Small intestine (tissue), 7 donors: ENCODE results near the gene NYNRIN. TPM values are rescaled to one million over a fixed set of nuclear protein-coding genes. Genes with fewer than 3 reads are reported as not detected.
A peak's percentile ranks its signal among the peaks of the same experiment; 100 is the strongest.

Experiments
- DNase-seq, 2 donors: peaks; one replicate each; pipeline versions ENCODE4 v3.0.0 to v3.0.0-alpha.2; 2013
- FAIRE-seq: peaks from 2 replicates; lab custom pipeline; 2012; peaks lifted over from hg19 to GRCh38; lab: Jason Lieb, UNC
- H3K27ac ChIP-seq, 3 donors: one replicate each; pipeline ENCODE4 v1.5.1; 2013; ENCODE audit warnings: low read length in 2 of 3, mild to moderate bottlenecking in 2 of 3, control low read depth in 1 of 3, inconsistent platforms in 1 of 3, low read depth in 1 of 3, moderate library complexity in 1 of 3
- H3K27me3 ChIP-seq, 3 donors: one replicate each; pipeline ENCODE4 v1.6.1; 2013; ENCODE audit warnings: low read length in 3 of 3, inconsistent platforms in 1 of 3; ENCODE audit not compliant: control insufficient read depth in 3 of 3, insufficient read depth in 3 of 3
- H3K36me3 ChIP-seq, 3 donors: one replicate each; pipeline ENCODE4 v1.6.1; 2013; ENCODE audit warnings: low read length in 3 of 3, inconsistent platforms in 1 of 3, low read depth in 1 of 3, mild to moderate bottlenecking in 1 of 3, moderate library complexity in 1 of 3; ENCODE audit not compliant: control insufficient read depth in 3 of 3, insufficient read depth in 2 of 3
- H3K4me1 ChIP-seq, 3 donors: one replicate each; pipeline ENCODE4 v1.6.1; 2013; ENCODE audit warnings: low read length in 2 of 3, inconsistent platforms in 1 of 3, low read depth in 1 of 3, mild to moderate bottlenecking in 1 of 3, moderate library complexity in 1 of 3; ENCODE audit not compliant: control insufficient read depth in 3 of 3, insufficient read depth in 2 of 3
- H3K4me3 ChIP-seq, 3 donors: one replicate each; pipeline ENCODE4 v1.5.1; 2013; ENCODE audit warnings: low read length in 3 of 3, control low read depth in 1 of 3, inconsistent platforms in 1 of 3, low read depth in 1 of 3, mild to moderate bottlenecking in 1 of 3, moderate library complexity in 1 of 3
- H3K9me3 ChIP-seq, 2 donors: one replicate each; pipeline ENCODE4 v1.6.1; 2013; ENCODE audit warnings: low read depth in 1 of 2, low read length in 1 of 2; ENCODE audit not compliant: control insufficient read depth in 2 of 2, insufficient read depth in 1 of 2
- WGBS, 3 donors: extraction: QIAGEN DNeasy Blood & Tissue Kit; methylation state at CpG; one replicate each; pipeline ENCODE4 v1.1.7; 2013; 5-methylcytosine and 5-hydroxymethylcytosine counted together
- polyA plus RNA-seq, 4 donors: library from polyadenylated mRNA; stranded (reverse) in 3 of 4; unstranded in 1 of 4; fragments of 200-250 nt in 3 of 4; fragments of 120-200 nt in 1 of 4; gene quantifications; one replicate each; pipeline versions ENCODE4 v1.2.1 to v1.2.3, GENCODE V29; 2013
- donor health status: healthy with polysubstance abuse.
- donor health status: control.
- donor health status: control.
- donor health status: Bipolar disorder and iron deficiency.
- donor health status: healthy.

Gene NYNRIN
- polyA plus RNA-seq, 4 donors, result 0.22 to 53.2 (median 3.9) TPM

DNA sequence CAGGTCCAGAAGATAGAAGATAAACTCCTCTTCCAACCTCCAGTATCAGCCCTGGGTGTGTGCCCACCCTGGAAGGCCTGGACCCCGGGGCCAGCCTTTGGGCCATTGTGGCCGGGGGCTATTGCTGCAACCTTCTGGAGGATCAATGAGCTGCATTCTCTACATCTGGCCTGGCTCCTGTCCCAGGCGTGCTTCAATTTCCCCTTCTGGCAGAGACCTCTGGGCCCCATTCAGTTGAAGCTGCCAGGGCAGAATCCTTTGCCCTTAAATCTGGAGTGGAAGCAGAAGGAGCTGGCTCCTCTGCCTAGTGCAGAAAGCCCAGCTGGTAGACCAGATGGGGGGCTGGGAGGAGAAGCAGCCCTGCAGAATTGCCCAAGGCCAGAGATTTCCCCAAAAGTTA lies 10.0 kb downstream of the NYNRIN start:
- no peak overlapping the region for H3K4me3 ChIP-seq
- FAIRE-seq, result no peak
- peaks cover 0 to 78% (median 0%) of the 10 kb centered on the region in 3 donors for H3K36me3 ChIP-seq
- no peaks in the 10 kb centered on the region for H3K9me3 ChIP-seq
- 68 to 77% (median 72%) methylated on average over 3 of the region's 3 CpGs for WGBS, 3 donors
- peaks cover 0 to 7% (median 2%) of the 10 kb centered on the region in 3 donors for H3K4me1 ChIP-seq
- no peak overlapping the region for H3K27ac ChIP-seq
- no peak for DNase-seq
- H3K27me3 ChIP-seq, result no peaks in the 10 kb centered on the region

DNA sequence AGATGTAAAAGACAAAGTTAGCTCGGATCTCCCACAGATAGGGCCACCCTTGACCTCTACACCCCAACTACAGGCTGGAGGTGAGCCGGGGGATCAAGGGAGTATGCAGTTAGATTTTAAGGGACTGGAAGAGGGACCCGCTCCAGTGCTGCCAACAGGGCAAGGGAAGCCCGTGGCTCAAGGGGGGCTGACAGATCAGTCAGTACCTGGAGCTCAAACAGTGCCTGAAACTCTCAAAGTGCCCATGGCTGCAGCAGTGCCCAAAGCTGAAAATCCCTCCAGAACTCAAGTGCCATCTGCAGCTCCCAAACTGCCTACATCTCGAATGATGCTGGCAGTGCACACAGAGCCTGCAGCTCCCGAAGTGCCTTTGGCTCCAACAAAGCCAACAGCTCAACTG lies 10.4 kb downstream of the NYNRIN start:
- Histone ChIP-seq H3K9me3 (no peaks in the 10 kb centered on the region), H3K4me1 (peaks cover 0 to 3% (median 0%) of the 10 kb centered on the region in 3 donors), H3K36me3 (peaks cover 0 to 82% (median 0%) of the 10 kb centered on the region in 3 donors), H3K27me3 (no peaks in the 10 kb centered on the region), H3K27ac (no peak overlapping the region), H3K4me3 (no peak overlapping the region)
- DNase-seq (no peak), FAIRE-seq (no peak)
- 83 to 89% (median 85%) methylated on average over 6 of the region's 6 CpGs for WGBS, 3 donors

DNA sequence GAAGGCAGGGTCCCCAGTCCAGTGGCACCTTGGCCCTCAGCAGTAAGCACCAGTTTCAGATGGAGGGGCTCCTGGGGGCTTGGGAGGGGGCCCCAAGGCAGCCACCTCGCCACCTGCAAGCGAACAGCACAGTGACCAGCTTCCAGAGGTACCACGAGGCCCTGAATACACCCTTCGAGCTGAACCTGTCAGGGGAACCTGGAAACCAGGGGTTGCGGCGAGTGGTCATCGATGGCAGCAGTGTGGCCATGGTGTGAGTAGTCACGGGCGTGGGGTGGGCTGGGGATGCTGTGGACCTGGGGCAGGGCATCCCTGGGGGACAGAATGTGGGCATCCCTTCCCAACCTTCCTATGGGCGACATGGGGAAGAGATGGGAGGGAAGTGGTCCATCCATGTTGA lies 11.2 kb downstream of the NYNRIN start:
- DNase-seq, result no peak

DNA sequence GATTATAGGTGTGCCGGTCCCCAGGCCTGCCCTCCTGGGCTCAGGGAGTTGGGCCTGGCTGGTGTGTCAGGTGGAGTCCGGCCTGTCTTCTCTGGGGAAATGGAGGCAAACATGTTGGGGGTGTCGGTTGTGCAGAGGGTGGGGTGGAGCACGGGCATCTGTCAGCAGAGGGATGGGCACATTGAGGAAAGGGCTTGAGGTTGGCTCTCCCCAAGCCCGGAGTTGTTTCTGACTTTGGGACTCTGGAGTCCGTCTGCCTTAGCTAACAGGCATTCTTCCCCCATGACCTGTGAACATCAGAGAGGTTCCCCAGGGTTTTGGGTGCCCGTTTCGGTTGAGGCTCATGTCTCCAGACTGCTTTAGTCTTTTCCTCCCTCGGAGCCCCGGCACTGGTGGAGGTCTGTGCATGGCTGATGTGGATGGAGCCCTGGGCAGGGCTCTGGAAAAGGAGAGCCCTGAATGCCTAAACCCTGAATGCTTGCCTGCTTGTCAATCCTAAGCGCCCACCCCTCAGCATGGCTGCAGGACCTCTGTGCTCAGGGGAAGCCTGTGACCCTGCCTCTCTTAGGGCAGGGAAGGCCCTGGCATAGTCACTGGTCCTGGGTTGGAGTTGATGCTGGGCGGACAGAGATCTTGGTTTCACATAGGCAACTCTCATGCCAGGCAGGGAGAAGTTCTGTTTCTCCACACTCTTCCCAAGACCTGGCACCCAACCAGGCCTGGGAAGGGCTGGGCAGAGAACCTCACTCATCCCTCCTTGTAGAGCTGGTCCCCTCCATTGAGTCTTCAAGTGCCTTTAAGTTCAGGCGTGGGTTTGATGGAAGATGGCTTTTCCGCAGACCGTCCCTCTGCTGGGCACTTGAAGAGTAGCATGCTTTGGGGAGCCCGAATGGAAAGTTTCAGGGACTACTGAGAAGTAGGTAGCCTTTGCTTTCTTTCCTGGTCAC lies 12.9 kb downstream of the NYNRIN start:
- Histone ChIP-seq H3K36me3 (peaks cover 0 to 93% (median 0%) of the 10 kb centered on the region in 3 donors), H3K4me3 (no peak overlapping the region), H3K27me3 (no peaks in the 10 kb centered on the region), H3K4me1 (no peaks in the 10 kb centered on the region), H3K27ac (no peak overlapping the region), H3K9me3 (no peaks in the 10 kb centered on the region)
- FAIRE-seq (no peak), DNase-seq (peak; percentile 66 to 69)
- WGBS, 3 donors, result 68 to 71% (median 70%) methylated on average over 16 of the region's 16 CpGs

More for the DNA sequence above, 11.2 kb downstream of the NYNRIN start:
- H3K36me3 ChIP-seq, result peaks cover 0 to 85% (median 0%) of the 10 kb centered on the region in 3 donors
- 82 to 95% (median 91%) methylated on average over 10 of the region's 10 CpGs for WGBS, 3 donors
- no peaks in the 10 kb centered on the region for H3K27me3 ChIP-seq
- no peak overlapping the region for H3K4me3 ChIP-seq
- no peaks in the 10 kb centered on the region for H3K4me1 ChIP-seq
- H3K27ac ChIP-seq, result no peak overlapping the region
- FAIRE-seq, result no peak
- H3K9me3 ChIP-seq, result no peaks in the 10 kb centered on the region

DNA sequence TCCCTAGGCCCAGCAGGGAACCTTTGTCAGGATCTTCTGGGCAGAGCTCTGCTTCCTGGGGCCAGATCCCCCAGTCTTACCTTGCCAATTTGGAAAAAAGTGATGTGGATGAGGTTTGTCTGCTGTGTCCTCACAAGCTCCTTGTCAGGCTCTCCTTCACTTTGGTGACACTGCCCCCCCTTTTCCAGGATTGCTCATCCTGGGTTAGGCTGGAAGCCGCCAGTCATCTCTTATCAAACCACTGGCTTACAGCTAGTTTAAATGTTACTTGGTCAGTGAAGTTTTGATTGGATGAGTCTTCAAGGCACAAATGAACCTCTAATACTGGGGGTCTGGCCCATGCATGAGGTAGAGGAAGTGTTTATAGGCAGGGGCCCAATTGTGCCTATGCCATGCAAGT lies 15.3 kb downstream of the NYNRIN start:
- H3K27me3 ChIP-seq, result no peaks in the 10 kb centered on the region
- H3K27ac ChIP-seq, result no peak overlapping the region
- 88 to 100% (median 94%) methylated on average over 1 of the region's 1 CpG for WGBS, 3 donors
- FAIRE-seq, result no peak
- no peak overlapping the region for H3K4me3 ChIP-seq
- H3K4me1 ChIP-seq, result peaks cover 0 to 3% (median 3%) of the 10 kb centered on the region in 3 donors
- DNase-seq, result no peak
- H3K36me3 ChIP-seq, result peaks cover 0 to 75% (median 0%) of the 10 kb centered on the region in 3 donors
- no peaks in the 10 kb centered on the region for H3K9me3 ChIP-seq

DNA sequence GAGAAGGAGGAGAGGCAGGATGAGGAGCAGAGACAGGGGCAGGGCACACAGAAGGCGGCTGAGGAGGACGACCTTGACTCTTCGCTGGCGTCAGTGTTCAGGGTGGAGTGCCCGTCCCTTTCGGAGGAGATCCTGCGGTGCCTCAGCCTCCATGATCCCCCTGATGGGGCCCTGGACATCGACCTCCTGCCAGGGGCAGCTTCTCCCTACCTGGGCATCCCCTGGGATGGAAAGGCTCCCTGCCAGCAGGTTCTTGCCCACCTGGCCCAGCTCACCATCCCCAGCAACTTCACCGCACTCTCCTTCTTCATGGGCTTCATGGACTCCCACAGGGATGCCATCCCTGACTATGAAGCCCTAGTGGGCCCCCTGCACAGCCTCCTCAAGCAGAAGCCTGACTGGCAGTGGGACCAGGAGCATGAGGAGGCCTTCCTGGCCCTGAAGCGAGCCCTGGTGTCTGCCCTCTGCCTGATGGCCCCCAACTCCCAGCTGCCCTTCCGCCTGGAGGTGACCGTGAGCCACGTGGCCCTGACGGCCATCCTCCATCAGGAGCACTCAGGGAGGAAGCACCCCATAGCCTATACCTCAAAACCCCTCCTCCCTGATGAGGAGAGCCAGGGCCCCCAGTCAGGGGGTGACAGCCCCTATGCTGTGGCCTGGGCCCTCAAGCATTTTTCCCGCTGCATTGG lies 16.1 kb downstream of the NYNRIN start:
- Histone ChIP-seq H3K4me1 (peaks cover 0 to 4% (median 3%) of the 10 kb centered on the region in 3 donors), H3K4me3 (no peak overlapping the region), H3K9me3 (no peaks in the 10 kb centered on the region), H3K36me3 (peaks cover 0 to 67% (median 0%) of the 10 kb centered on the region in 3 donors), H3K27ac (no peak overlapping the region), H3K27me3 (no peaks in the 10 kb centered on the region)
- DNase-seq (no peak), FAIRE-seq (no peak)
- 87 to 91% (median 90%) methylated on average over 11 to 15 of the region's 15 CpGs for WGBS, 3 donors

DNA sequence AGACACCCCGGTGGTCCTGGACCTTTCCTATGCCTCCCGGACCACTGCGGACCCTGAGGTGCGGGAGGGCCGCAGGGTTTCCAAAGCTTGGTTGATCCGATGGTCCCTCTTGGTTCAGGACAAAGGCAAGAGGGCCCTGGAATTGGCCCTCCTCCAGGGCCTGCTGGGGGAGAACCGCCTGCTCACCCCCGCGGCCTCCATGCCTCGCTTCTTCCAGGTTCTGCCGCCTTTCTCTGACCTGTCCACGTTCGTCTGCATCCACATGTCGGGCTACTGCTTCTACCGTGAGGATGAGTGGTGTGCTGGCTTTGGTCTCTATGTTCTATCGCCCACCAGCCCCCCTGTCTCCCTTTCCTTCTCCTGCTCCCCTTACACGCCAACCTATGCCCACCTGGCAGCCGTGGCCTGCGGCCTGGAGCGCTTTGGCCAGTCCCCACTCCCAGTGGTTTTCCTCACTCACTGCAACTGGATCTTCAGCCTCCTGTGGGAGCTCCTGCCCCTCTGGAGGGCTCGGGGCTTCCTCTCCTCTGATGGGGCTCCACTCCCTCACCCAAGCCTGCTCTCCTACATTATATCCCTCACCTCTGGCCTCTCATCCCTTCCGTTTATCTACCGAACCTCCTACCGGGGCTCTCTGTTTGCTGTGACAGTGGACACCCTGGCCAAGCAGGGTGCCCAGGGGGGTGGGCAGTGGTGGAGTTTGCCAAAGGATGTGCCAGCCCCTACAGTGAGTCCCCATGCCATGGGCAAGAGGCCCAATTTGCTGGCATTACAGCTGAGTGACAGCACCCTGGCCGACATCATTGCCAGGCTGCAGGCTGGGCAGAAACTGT lies 16.8 kb downstream of the NYNRIN start:
- Histone ChIP-seq H3K36me3 (peaks cover 0 to 59% (median 0%) of the 10 kb centered on the region in 3 donors), H3K27me3 (no peaks in the 10 kb centered on the region), H3K4me3 (no peak overlapping the region), H3K4me1 (peaks cover 0 to 4% (median 3%) of the 10 kb centered on the region in 3 donors), H3K27ac (no peak overlapping the region), H3K9me3 (no peaks in the 10 kb centered on the region)
- FAIRE-seq, result no peak
- DNase-seq, result no peak
- 88 to 90% (median 89%) methylated on average over 24 to 25 of the region's 25 CpGs for WGBS, 3 donors
